Stimulated activated naive CD8-positive, alpha-beta T cell treated with anti-CD3 and anti-CD28 coated beads, Interleukin-15, amount 100 ng/mL, for 72 hours (primary cell): Measurements from ENCODE around the gene SLC2A9.
"Not testable (repeated sequence)": the region's sequence is repeated elsewhere in the genome, so short reads cannot be mapped to it uniquely, and the experiment has no call there.

ENCODE experiments used
- ATAC-seq: fragments of 150-1000 bp; cut with Tn5 transposase; 2 replicates; pipeline ENCODE4 v1.10.0; 2021; ENCODE audit warnings: mild to moderate bottlenecking, moderate library complexity
- DNase-seq, 2 donors: peaks; one replicate each; pipeline ENCODE4 v3.0.0; 2021 to 2022
- H3K27ac Mint-ChIP-seq, 2 donors: one replicate each; pipeline ENCODE4 v1.8.0; 2022; ENCODE audit warnings: mild to moderate bottlenecking in 2 of 2, mixed read lengths in 2 of 2, moderate library complexity in 2 of 2
- H3K27me3 Mint-ChIP-seq: one replicate; pipeline ENCODE4 v1.8.0; 2022; ENCODE audit warnings: mixed read lengths
- H3K4me1 Mint-ChIP-seq: one replicate; pipeline ENCODE4 v1.8.0; 2022; ENCODE audit warnings: mild to moderate bottlenecking, mixed read lengths
- H3K4me3 Mint-ChIP-seq, 2 donors: one replicate each; pipeline ENCODE4 v1.8.0; 2022; ENCODE audit warnings: mild to moderate bottlenecking in 2 of 2, mixed read lengths in 2 of 2, moderate library complexity in 1 of 2
- H3K9me3 Mint-ChIP-seq, 2 donors: one replicate each; pipeline ENCODE4 v1.8.0; 2022; ENCODE audit warnings: mixed read lengths in 2 of 2

The SLC2A9 gene

GRCh38 chr4:9808077-9808476, 213.2 kb downstream of the SLC2A9 start:
- H3K9me3 Mint-ChIP-seq: no peaks in the 10 kb centered on the region
- no peak overlapping the region for H3K27ac Mint-ChIP-seq
- no peak for ATAC-seq
- no peak for DNase-seq
- H3K4me3 Mint-ChIP-seq: no peak overlapping the region
- H3K27me3 Mint-ChIP-seq: peaks cover 45% of the 10 kb centered on the region
- peaks cover 8% of the 10 kb centered on the region for H3K4me1 Mint-ChIP-seq

- H3K9me3 Mint-ChIP-seq: no peaks in the 10 kb centered on the region
- no peak for ATAC-seq
- no peak overlapping the region for H3K4me3 Mint-ChIP-seq
- no peak overlapping the region for H3K27ac Mint-ChIP-seq
- H3K27me3 Mint-ChIP-seq: peaks cover 55% of the 10 kb centered on the region
- H3K4me1 Mint-ChIP-seq: no peaks in the 10 kb centered on the region
- DNase-seq: no peak
Observed at GRCh38 chr4:9804918-9805317, 216.4 kb downstream of the SLC2A9 start.

DNA sequence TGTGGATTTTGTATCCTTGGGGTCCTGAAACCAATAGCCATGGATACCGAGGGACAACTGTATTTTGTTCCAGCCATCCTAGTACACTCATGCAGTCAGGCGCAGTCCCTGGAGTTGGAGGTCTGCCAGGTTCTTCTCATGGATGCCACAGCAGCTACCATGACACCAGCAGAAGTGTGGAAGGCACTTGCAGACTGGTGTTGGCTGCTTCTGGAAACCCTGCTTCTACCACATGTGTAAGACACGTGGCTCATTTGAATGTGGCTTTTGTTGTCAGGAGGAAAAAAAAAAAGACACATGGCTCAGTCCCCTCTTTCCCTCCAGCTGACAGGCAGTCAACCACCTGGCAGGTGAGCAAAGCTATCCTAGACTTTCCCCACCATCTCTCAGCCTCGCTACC, 220.4 kb downstream of the SLC2A9 start:
- H3K4me3 Mint-ChIP-seq: no peak overlapping the region
- ATAC-seq (no peak), DNase-seq (no peak)
- H3K27me3 Mint-ChIP-seq: peaks cover 63% of the 10 kb centered on the region
- H3K4me1 Mint-ChIP-seq: no peaks in the 10 kb centered on the region
- peaks cover 0 to 7% of the 10 kb centered on the region in 2 donors for H3K9me3 Mint-ChIP-seq
- H3K27ac Mint-ChIP-seq: no peak overlapping the region

GRCh38 chr4:9796641-9797040, 224.7 kb downstream of the SLC2A9 start:
- H3K4me3 Mint-ChIP-seq, H3K9me3 Mint-ChIP-seq, DNase-seq, H3K4me1 Mint-ChIP-seq, ATAC-seq, H3K27ac Mint-ChIP-seq: not testable (repeated sequence)
- H3K27me3 Mint-ChIP-seq: peaks cover 31% of the 10 kb centered on the region

GRCh38 chr4:9792381-9792780, 228.9 kb downstream of the SLC2A9 start:
- DNase-seq (no peak), ATAC-seq (no peak)
- Mint-ChIP-seq H3K4me3 (no peak overlapping the region), H3K27me3 (peaks cover 35% of the 10 kb centered on the region), H3K9me3 (peaks cover 0 to 7% of the 10 kb centered on the region in 2 donors), H3K4me1 (no peaks in the 10 kb centered on the region), H3K27ac (no peak overlapping the region)

DNA sequence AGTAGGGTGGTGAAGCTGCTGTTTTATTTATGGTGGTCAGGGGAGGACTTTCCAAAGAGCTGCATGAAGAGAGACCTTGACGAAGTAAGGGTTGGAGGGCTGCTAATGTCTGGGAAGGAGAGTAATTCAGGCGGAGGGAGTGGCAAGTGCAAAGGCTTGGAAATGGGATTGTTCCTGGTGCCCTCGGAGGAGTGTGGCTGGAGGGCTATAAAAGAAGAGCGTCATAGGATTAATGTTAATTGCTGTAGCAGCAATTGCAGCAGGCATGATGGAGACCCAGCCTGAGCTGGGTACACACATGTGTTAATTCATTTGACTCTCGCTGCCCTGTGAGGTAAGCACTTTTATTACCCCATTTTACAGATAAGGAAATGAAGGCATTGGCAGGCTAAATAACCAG, 235.4 kb downstream of the SLC2A9 start:
- peaks cover 68% of the 10 kb centered on the region for H3K27me3 Mint-ChIP-seq
- H3K27ac Mint-ChIP-seq, H3K4me3 Mint-ChIP-seq, ATAC-seq, H3K9me3 Mint-ChIP-seq, DNase-seq, H3K4me1 Mint-ChIP-seq: not testable (repeated sequence)

GRCh38 chr4:9782136-9782436, 239.2 kb downstream of the SLC2A9 start:
- Mint-ChIP-seq H3K9me3 (peaks cover 0 to 8% of the 10 kb centered on the region in 2 donors), H3K4me3 (no peak overlapping the region), H3K27ac (no peak overlapping the region), H3K4me1 (no peaks in the 10 kb centered on the region), H3K27me3 (peaks cover 89% of the 10 kb centered on the region)
- DNase-seq (no peak), ATAC-seq (no peak)

DNA sequence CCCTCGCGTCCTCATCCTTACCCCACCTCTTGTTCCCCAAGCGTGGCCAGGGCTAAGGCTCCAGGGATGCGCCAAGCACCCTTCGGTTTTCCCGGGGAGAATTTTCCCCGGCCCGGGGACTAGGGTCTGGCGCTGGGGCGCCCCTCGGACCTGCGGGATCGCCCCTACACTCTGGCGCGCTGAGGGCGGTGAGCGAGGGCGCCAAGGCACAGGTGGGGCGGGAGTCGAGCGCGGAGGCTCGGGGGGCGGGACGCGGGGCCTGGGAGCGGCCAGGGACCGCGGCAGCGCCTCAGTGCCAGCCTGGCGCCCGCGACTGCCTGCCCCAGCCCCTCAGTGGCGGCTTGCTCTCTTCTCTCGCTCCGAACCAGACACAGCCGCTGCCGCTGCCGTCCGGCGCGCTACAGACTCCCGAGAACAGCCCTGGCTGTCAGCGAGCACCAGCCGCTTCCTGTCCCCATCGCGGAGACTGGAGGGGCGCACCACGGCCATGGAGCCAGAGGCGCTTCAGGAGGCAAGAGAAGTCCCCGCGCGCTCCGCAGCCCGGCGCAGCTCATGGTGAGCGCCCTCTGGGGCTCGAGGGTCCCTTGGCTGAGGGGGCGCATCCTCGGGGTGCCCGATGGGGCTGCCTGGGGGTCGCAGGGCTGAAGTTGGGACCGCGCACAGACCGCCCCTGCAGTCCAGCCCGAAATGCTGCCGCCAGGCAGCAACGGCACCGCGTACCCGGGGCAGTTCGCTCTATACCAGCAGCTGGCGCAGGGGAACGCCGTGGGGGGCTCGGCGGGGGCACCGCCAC, 239.8 kb downstream of the SLC2A9 start, which contains the start of gene DRD5:
Gene DRD5, plus strand, starts transcription at position 292 of the 793 bp plus-strand sequence. Its CDS starts 396 bp downstream, at position 688.
- H3K27me3 Mint-ChIP-seq: peaks cover 89% of the 10 kb centered on the region
- H3K4me3 Mint-ChIP-seq: no peak within 1 kb of the TSS
- DNase-seq (no peak), ATAC-seq (no peak)
- peaks cover 0 to 8% of the 10 kb centered on the region in 2 donors for H3K9me3 Mint-ChIP-seq
- no peaks in the 10 kb centered on the region for H3K4me1 Mint-ChIP-seq
- H3K27ac Mint-ChIP-seq: no peak within 1 kb of the TSS
